Measurements from ENCODE around the gene STPG3.

GRCh38 chr9:137286975-137287383, 35.9 kb downstream of the STPG3 start:
- TF ChIP-seq CTCF (IDR thresholded peaks at IDR 0.05) = peak in 5 of 6 experiments; percentile 44 to 78 (median 61)
- TF ChIP-seq POLR2A (IDR thresholded peaks at IDR 0.05) = no peak
